ENCODE measurements around the gene SIL1. TPM values are rescaled to one million over a fixed set of nuclear protein-coding genes. Genes with fewer than 3 reads are reported as not detected.

Gene SIL1
- polyA plus RNA-seq, 4 donors, result 21.6 to 68.2 (median 35.4) TPM

DNA sequence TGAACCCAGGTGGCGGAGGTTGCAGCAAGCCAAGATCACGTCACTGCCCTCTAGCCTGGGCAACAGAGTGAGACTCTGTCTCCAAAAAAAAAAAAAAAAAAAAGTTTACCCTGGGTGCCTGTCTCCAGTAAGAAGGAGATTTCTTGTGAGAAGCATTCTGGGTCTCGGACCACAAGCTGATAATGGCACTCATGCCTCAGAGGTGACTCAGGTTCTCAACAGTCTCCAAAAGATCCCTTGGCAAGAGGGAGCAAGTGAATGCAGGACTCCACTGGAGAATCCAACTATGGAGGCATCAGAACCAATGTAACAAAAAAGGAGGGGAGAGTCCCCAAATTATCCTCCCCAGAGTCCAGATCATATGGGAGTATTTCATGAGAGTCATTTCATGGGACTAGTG is 217.0 kb downstream of the SIL1 start:
- peaks cover 0 to 11% (median 0%) of the 10 kb centered on the region in 3 donors for H3K36me3 ChIP-seq (ENCODE audit: control insufficient read depth in 3 of 3, insufficient read depth in 2 of 3, low read depth in 1 of 3, low read length in 3 of 3)
- DNase-seq (no peak), FAIRE-seq (no peak)
- H3K27me3 ChIP-seq (ENCODE audit: control insufficient read depth in 3 of 3, insufficient read depth in 3 of 3, low read length in 3 of 3), result no peaks in the 10 kb centered on the region
- H3K27ac ChIP-seq (ENCODE audit: low read depth in 1 of 3, low read length in 2 of 3), result no peak overlapping the region
- H3K4me1 ChIP-seq (ENCODE audit: control insufficient read depth in 3 of 3, insufficient read depth in 2 of 3, low read depth in 1 of 3, low read length in 2 of 3), result peaks cover 0 to 4% (median 0%) of the 10 kb centered on the region in 3 donors
- 94 to 97% (median 97%) methylated on average over 3 of the region's 3 CpGs for WGBS, 3 donors
- no peaks in the 10 kb centered on the region for H3K9me3 ChIP-seq (ENCODE audit: control insufficient read depth in 2 of 2, insufficient read depth in 1 of 2, low read depth in 1 of 2, low read length in 1 of 2)
- no peak overlapping the region for H3K4me3 ChIP-seq (ENCODE audit: low read depth in 1 of 3, low read length in 3 of 3)

DNA sequence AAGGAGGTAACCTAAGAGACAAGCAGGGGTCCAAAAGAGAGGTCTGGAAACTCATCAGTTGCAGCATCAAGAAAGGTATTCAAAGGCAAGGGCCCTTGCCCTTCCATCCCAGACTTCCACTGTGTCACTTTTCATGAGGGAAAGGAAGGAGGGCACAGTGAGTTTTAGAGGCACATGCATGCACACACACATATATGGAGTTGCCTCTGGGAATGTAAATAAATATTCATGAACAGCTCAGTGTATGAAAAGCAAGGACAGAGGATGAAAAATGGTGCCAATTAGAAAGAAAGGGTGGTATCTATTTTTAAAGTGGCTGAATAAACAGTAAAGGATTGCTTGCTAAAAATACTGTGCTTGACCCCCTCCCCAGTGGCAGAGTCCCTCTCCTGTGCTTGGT is 217.7 kb downstream of the SIL1 start:
- Histone ChIP-seq H3K4me3 (ENCODE audit: low read depth in 1 of 3, low read length in 3 of 3) (no peak overlapping the region), H3K36me3 (ENCODE audit: control insufficient read depth in 3 of 3, insufficient read depth in 2 of 3, low read depth in 1 of 3, low read length in 3 of 3) (peaks cover 0 to 8% (median 0%) of the 10 kb centered on the region in 3 donors), H3K4me1 (ENCODE audit: control insufficient read depth in 3 of 3, insufficient read depth in 2 of 3, low read depth in 1 of 3, low read length in 2 of 3) (peaks cover 0 to 4% (median 0%) of the 10 kb centered on the region in 3 donors), H3K27me3 (ENCODE audit: control insufficient read depth in 3 of 3, insufficient read depth in 3 of 3, low read length in 3 of 3) (no peaks in the 10 kb centered on the region), H3K9me3 (ENCODE audit: control insufficient read depth in 2 of 2, insufficient read depth in 1 of 2, low read depth in 1 of 2, low read length in 1 of 2) (no peaks in the 10 kb centered on the region), H3K27ac (ENCODE audit: low read depth in 1 of 3, low read length in 2 of 3) (no peak overlapping the region)
- DNase-seq (no peak), FAIRE-seq (no peak)

DNA sequence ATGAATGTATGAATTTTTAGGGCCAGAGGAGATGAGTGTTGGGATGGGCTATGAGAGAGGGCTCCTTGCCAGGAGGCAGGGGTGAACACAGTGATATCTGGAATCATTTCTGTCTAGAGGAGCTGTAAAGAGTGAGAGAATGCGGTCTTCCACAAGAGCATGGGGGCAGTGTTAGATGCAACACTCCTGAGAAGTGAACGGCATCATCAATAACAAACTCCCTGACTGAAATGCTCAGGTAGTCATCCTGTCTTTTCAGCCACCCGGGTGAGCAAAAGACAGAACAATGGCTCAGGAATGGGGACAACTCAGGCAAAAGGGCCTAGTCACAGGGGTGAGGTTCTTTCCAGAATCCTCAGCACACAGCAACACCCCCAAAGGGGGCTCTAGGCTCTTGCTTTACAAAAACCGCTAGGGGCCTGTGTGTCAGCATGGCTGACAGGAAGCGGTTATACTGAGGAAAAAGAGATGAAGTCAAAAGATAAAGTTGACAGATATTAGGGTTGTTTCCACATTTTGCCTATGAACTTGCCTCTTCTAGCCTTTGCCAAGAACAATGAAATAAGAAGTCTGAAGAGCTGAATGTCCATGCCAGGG is 218.4 kb downstream of the SIL1 start:
- FAIRE-seq, result no peak
- peak in 1 of 2 donors; percentile 22 for DNase-seq
- Histone ChIP-seq H3K27me3 (ENCODE audit: control insufficient read depth in 3 of 3, insufficient read depth in 3 of 3, low read length in 3 of 3) (no peaks in the 10 kb centered on the region), H3K27ac (ENCODE audit: low read depth in 1 of 3, low read length in 2 of 3) (no peak overlapping the region), H3K9me3 (ENCODE audit: control insufficient read depth in 2 of 2, insufficient read depth in 1 of 2, low read depth in 1 of 2, low read length in 1 of 2) (no peaks in the 10 kb centered on the region), H3K4me3 (ENCODE audit: low read depth in 1 of 3, low read length in 3 of 3) (no peak overlapping the region), H3K36me3 (ENCODE audit: control insufficient read depth in 3 of 3, insufficient read depth in 2 of 3, low read depth in 1 of 3, low read length in 3 of 3) (peaks cover 0 to 10% (median 0%) of the 10 kb centered on the region in 3 donors), H3K4me1 (ENCODE audit: control insufficient read depth in 3 of 3, insufficient read depth in 2 of 3, low read depth in 1 of 3, low read length in 2 of 3) (peaks cover 0 to 3% (median 0%) of the 10 kb centered on the region in 3 donors)
- WGBS, 3 donors, result 81 to 92% (median 87%) methylated on average over 5 of the region's 5 CpGs

DNA sequence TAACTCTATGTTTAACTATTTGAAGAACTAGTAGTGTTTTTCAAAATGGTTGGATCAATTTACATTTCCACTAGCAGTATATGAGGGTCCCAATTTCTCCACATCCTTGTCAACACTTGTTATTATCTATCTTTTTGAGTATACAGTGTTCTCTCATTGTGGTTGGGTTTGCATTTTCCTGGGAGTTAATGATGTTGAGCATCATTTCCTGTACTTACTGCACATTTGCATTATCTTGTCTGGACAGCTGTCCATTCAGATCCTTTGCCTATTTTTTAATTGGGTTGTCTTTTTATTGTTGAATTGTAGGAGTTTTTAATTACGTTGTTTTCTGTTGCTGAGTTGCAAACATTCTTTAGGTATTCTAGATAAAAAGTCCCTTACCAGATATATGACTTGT is 219.6 kb downstream of the SIL1 start:
- Histone ChIP-seq H3K27ac (ENCODE audit: low read depth in 1 of 3, low read length in 2 of 3) (no peak overlapping the region), H3K9me3 (ENCODE audit: control insufficient read depth in 2 of 2, insufficient read depth in 1 of 2, low read depth in 1 of 2, low read length in 1 of 2) (no peaks in the 10 kb centered on the region), H3K27me3 (ENCODE audit: control insufficient read depth in 3 of 3, insufficient read depth in 3 of 3, low read length in 3 of 3) (no peaks in the 10 kb centered on the region), H3K4me3 (ENCODE audit: low read depth in 1 of 3, low read length in 3 of 3) (no peak overlapping the region), H3K36me3 (ENCODE audit: control insufficient read depth in 3 of 3, insufficient read depth in 2 of 3, low read depth in 1 of 3, low read length in 3 of 3) (peaks cover 0 to 9% (median 0%) of the 10 kb centered on the region in 3 donors), H3K4me1 (ENCODE audit: control insufficient read depth in 3 of 3, insufficient read depth in 2 of 3, low read depth in 1 of 3, low read length in 2 of 3) (no peaks in the 10 kb centered on the region)
- FAIRE-seq (no peak), DNase-seq (no peak)
- 94 to 97% (median 97%) methylated on average over 1 of the region's 1 CpG for WGBS, 3 donors

DNA sequence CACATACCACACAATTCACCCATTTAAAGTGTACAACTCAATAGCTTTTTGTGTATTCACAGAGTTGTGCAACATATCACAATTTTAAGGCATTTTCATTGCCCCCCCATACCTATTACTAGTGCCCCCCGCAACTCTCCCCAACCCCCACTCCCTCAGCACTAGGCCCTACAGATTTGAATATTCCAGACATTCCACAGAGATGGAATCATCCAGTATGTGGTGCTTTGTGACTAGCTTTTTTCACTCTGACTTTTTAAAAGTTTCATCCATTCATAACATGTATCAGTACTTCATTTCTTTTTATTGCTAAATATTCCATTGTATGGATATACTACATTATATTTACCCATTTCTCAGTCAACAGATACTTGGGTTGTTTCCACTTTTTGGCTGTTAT is 220.1 kb downstream of the SIL1 start:
- no peak for FAIRE-seq

DNA sequence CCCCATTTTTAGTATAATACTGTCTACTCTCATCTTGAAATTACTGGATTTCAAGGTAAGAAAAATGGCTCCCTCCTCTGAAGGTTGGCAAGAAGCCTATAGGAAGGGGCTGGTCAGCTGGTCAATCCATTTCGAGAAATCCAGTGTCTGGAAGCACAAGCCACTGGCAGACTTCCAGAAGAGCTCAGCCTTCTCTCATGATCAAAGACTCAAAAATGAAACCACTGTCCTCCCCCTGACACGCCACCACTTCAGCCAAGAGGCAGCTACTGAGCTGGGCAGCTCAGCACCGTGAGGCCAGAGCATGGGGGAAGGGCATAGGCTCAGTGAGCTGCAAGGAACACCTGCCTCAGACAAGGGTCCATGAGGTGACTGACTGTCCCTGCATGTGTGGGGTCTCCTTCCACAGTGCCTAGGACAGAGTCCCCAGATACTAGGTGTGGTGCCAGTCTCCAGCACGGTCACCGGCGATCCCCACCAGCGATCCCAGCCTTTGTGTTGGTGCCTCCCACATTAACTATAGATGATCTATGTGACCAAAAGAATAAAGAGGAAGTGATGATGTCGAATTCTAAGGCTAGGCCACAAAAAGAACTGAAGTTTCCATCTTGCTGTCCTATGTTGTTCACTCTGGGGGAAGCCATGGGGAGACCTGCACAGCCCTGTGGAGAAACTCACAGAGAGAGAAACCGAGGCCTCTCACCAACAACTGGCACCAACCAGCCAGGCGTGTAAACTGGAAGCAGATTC is 222.9 kb downstream of the SIL1 start:
- H3K4me1 ChIP-seq (ENCODE audit: control insufficient read depth in 3 of 3, insufficient read depth in 2 of 3, low read depth in 1 of 3, low read length in 2 of 3), result no peaks in the 10 kb centered on the region
- H3K4me3 ChIP-seq (ENCODE audit: low read depth in 1 of 3, low read length in 3 of 3), result no peak overlapping the region
- 75 to 87% (median 82%) methylated on average over 10 of the region's 10 CpGs for WGBS, 3 donors
- no peaks in the 10 kb centered on the region for H3K27me3 ChIP-seq (ENCODE audit: control insufficient read depth in 3 of 3, insufficient read depth in 3 of 3, low read length in 3 of 3)
- no peak for DNase-seq
- no peak for FAIRE-seq
- H3K27ac ChIP-seq (ENCODE audit: low read depth in 1 of 3, low read length in 2 of 3), result peak overlapping the region in 2 of 3 donors; percentile 5 to 30
- peaks cover 0 to 14% (median 0%) of the 10 kb centered on the region in 3 donors for H3K36me3 ChIP-seq (ENCODE audit: control insufficient read depth in 3 of 3, insufficient read depth in 2 of 3, low read depth in 1 of 3, low read length in 3 of 3)
- H3K9me3 ChIP-seq (ENCODE audit: control insufficient read depth in 2 of 2, insufficient read depth in 1 of 2, low read depth in 1 of 2, low read length in 1 of 2), result no peaks in the 10 kb centered on the region

More for the DNA sequence above, 220.1 kb downstream of the SIL1 start:
- Histone ChIP-seq H3K4me3 (ENCODE audit: low read depth in 1 of 3, low read length in 3 of 3) (no peak overlapping the region), H3K27ac (ENCODE audit: low read depth in 1 of 3, low read length in 2 of 3) (no peak overlapping the region), H3K36me3 (ENCODE audit: control insufficient read depth in 3 of 3, insufficient read depth in 2 of 3, low read depth in 1 of 3, low read length in 3 of 3) (peaks cover 0 to 6% (median 0%) of the 10 kb centered on the region in 3 donors), H3K9me3 (ENCODE audit: control insufficient read depth in 2 of 2, insufficient read depth in 1 of 2, low read depth in 1 of 2, low read length in 1 of 2) (no peaks in the 10 kb centered on the region), H3K4me1 (ENCODE audit: control insufficient read depth in 3 of 3, insufficient read depth in 2 of 3, low read depth in 1 of 3, low read length in 2 of 3) (no peaks in the 10 kb centered on the region), H3K27me3 (ENCODE audit: control insufficient read depth in 3 of 3, insufficient read depth in 3 of 3, low read length in 3 of 3) (no peaks in the 10 kb centered on the region)
- DNase-seq, result no peak
- WGBS, 3 donors, result 79 to 100% (median 96%) methylated on average over 1 of the region's 1 CpG

DNA sequence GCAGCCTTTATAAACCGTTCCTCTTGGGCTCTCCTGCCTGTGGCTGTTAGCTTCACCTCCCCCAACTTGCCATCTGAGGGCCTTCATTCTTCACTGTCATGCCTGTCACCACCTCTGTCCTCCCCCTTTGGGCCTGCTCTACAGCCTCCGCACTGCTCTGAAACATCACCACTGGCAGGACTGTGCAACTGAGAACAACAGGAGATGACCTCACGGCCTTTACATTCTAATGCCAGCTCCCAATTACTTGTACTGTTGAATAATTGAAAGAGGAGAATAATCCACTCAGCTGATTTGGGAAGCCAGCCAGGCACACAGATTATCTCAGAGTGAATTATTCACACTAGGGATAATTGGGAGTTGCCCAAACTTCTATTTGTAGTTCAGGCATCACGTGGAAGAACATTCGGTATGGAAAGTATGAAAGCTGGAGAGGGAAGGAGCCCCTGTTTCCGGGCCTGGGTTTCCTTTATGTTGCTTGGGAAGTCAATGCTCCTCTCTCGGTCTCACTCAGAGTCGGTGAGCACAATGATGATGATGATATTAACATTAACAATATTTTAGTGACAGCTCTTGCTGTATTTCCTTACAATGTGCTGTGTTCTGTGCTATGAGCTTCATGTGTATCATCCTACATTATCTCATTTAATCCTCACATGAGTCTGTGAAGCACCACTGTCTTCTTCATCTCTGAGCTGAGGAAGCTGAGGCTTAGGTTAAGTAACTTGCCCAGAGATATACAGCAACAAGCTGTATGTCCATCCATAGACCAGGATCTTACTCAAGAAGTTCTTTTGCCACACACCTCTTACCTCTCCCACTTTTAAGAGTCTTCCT is 223.7 kb downstream of the SIL1 start:
- DNase-seq (no peak), FAIRE-seq (no peak)
- Histone ChIP-seq H3K9me3 (ENCODE audit: control insufficient read depth in 2 of 2, insufficient read depth in 1 of 2, low read depth in 1 of 2, low read length in 1 of 2) (no peaks in the 10 kb centered on the region), H3K27ac (ENCODE audit: low read depth in 1 of 3, low read length in 2 of 3) (peak overlapping the region in 2 of 3 donors; percentile 34 to 35), H3K27me3 (ENCODE audit: control insufficient read depth in 3 of 3, insufficient read depth in 3 of 3, low read length in 3 of 3) (no peaks in the 10 kb centered on the region), H3K4me3 (ENCODE audit: low read depth in 1 of 3, low read length in 3 of 3) (no peak overlapping the region), H3K4me1 (ENCODE audit: control insufficient read depth in 3 of 3, insufficient read depth in 2 of 3, low read depth in 1 of 3, low read length in 2 of 3) (no peaks in the 10 kb centered on the region), H3K36me3 (ENCODE audit: control insufficient read depth in 3 of 3, insufficient read depth in 2 of 3, low read depth in 1 of 3, low read length in 3 of 3) (peaks cover 0 to 14% (median 0%) of the 10 kb centered on the region in 3 donors)
- 61 to 89% (median 83%) methylated on average over 8 of the region's 8 CpGs for WGBS, 3 donors

DNA sequence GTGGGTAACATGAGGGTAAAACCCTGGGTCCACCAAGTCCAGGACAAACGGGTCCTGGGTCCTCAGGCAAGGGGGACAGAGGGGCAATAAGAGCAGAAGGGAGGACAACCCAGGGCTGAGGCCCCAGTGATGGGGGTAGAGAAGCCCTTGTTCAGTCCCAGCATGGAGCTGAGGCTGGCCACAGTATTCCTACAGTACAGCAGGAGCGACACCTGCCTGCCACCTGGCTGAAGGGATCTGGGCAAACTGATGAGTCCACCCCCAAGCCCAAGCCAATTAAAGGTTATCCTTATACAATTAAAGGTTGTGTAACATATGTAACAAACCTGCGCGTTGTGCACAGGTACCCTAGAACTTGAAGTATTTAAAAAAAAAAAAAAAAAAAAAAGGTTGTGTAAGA is 225.3 kb downstream of the SIL1 start:
- H3K4me3 ChIP-seq (ENCODE audit: low read depth in 1 of 3, low read length in 3 of 3), result no peak overlapping the region
- H3K4me1 ChIP-seq (ENCODE audit: control insufficient read depth in 3 of 3, insufficient read depth in 2 of 3, low read depth in 1 of 3, low read length in 2 of 3), result no peaks in the 10 kb centered on the region
- FAIRE-seq, result no peak
- peaks cover 0 to 19% (median 0%) of the 10 kb centered on the region in 3 donors for H3K36me3 ChIP-seq (ENCODE audit: control insufficient read depth in 3 of 3, insufficient read depth in 2 of 3, low read depth in 1 of 3, low read length in 3 of 3)
- no peak overlapping the region for H3K27ac ChIP-seq (ENCODE audit: low read depth in 1 of 3, low read length in 2 of 3)
- DNase-seq, result no peak
- 89 to 92% (median 92%) methylated on average over 4 of the region's 4 CpGs for WGBS, 3 donors
- no peaks in the 10 kb centered on the region for H3K9me3 ChIP-seq (ENCODE audit: control insufficient read depth in 2 of 2, insufficient read depth in 1 of 2, low read depth in 1 of 2, low read length in 1 of 2)
- H3K27me3 ChIP-seq (ENCODE audit: control insufficient read depth in 3 of 3, insufficient read depth in 3 of 3, low read length in 3 of 3), result no peaks in the 10 kb centered on the region
